DMS53 treated with DMSO at 0.1 percent for 48 hours (cell line): ENCODE data around the gene FOXS1.
"Not testable (repeated sequence)": the region's sequence is repeated elsewhere in the genome, so short reads cannot be mapped to it uniquely, and the experiment has no call there.

Experiments
- DNase-seq: peaks from one replicate; lab custom pipeline; 2025; ENCODE audit not compliant: unreplicated experiment; lab: John Stamatoyannopoulos, UW

The FOXS1 gene

DNA sequence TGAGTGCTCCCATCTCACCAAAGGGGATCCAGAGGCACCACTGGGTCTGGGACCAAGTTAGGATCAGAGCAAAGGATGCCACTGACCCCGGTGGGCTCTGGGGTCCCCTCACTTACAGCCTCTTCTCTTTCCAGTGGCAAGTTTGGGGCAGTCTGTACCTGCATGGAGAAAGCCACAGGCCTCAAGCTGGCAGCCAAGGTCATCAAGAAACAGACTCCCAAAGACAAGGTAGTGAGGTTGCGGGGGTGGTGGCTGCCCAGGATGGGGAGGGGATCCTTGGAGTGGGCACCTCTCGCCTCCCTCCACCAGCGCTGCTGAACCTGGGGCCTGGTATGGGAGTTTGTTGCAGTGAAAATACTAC, 21.3 kb downstream of the FOXS1 start:
- no peak for DNase-seq

DNA sequence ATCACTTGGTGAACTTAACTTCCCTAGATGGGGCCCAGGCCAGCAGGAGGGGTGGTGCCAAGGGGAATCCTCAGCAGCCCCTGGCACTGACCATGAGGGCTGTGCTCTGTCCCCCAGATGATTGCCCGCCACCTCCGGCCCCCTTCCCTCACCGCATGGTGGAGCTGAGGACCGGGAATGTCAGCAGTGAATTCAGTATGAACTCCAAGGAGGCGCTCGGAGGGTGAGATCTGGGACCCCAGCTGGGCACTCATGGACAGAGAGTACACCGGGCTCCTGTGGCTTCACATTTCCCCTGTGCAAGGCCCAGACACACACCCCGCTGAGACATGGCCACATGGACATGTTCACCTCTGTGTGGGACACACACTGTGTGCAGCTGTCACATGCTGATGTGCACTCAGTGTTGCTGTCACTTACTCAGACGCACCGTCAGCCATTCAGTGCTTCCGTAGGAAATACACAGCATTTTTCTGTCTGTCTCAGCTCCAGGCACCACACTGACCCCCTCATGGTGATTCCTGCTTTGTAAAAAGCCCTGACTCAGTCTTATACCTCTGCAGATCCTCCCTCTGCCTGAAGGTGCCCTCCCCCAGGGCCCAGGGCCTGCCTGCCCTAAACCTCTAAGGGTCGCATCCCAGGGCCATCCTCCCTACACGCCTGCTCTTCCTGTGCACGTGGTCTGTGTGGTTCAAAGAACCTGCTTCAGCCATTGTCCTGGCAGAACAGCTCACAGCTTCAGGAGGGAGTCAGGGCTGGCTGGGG, 21.9 kb downstream of the FOXS1 start:
- no peak for DNase-seq

DNA sequence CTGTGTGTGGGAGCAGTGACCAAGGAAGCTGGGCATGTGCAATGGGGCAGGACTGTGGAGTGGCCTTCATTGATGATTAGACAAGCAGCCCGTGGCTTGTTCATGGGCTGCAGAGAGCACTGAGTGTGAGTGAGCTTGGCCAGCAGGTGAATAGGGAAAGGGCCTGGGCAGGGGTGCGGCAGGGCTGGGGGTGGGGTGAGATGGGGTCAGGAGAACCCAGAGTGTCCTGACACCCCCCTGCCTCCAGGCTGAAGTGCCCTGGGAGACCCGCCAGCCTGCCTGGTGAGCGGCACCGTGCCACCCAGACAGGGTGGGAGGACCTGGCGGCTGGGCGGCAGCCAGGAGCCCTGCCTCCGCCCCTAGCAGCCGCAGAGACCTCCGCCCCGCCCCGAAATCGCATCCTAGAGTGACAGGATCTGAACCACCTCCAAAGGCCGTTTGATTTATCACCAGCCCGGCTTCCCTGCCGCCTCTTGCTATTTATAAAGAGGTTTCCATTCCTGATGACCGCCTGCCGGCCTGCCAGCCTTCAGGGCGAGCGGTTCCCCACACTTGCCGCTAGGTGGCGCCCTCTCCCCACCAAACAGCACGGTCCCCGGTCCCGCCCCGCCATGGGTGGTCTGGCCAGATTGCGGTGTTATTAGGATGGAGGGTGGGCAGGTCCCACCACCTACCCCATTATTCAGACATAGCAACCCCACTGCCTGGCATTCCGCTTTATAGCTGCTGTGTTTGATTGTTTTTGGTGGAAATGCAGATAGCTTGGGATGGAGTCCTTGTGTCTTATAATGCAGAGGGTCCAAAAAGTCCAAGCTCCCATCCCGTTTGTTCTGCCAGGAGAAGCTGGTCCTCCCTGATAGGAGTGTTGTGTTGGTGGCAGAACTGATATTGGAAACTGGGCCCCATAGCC, 22.7 kb downstream of the FOXS1 start:
- DNase-seq = peak; percentile 58

DNA sequence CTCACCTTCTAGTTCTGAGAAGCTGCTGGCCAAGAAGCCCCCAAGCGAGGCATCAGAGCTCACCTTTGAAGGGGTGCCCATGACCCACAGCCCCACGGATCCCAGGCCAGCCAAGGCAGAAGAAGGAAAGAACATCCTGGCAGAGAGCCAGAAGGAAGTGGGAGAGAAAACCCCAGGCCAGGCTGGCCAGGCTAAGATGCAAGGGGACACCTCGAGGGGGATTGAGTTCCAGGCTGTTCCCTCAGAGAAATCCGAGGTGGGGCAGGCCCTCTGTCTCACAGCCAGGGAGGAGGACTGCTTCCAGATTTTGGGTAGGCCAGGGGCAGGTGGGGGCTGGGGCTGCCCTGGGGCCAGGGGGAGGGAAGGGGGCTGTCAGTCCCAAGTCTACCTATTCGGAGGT, 24.0 kb downstream of the FOXS1 start:
- no peak for DNase-seq

- DNase-seq = no peak
Observed at GRCh38 chr20:31820228-31820627, 25.2 kb downstream of the FOXS1 start.

DNA sequence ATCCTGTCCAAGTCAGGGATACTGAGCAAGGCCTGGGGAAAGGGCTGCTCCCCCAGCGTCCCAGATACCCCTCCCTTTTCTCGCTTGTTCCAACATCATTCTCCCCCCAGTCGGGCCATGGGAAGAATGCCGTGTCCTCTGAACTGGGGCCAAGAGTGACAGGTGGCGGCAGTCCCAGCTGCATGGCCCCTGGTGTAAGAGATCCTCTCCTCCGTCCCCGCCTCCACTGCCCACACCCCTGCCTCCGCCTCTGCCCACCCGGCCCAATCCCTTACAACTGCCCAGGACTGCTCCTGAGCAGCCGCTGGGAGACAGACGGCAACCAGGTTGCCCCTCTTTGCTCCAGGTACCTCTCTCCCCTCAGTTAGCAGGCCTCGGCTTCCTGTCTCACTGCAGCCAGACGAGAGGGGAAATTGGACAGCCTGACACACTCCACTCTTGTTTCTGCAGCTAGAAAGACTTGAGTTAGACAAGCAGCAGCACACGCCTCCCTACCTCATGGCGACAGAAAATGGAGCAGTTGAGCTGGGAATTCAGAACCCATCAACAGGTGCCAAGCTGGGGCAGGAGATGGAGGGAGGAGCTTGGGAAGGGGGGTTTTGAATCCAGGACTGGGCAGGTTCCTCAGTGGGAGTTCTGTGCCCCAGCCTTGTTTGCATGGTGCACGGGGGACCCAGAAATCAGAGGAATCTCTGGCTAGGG, 26.2 kb downstream of the FOXS1 start, which contains the start of gene MYLK2:
Gene MYLK2 (plus strand): TSS at position 274 of the 702 bp plus-strand sequence. CDS start 225 bp downstream, at position 499.
- no peak for DNase-seq

DNA sequence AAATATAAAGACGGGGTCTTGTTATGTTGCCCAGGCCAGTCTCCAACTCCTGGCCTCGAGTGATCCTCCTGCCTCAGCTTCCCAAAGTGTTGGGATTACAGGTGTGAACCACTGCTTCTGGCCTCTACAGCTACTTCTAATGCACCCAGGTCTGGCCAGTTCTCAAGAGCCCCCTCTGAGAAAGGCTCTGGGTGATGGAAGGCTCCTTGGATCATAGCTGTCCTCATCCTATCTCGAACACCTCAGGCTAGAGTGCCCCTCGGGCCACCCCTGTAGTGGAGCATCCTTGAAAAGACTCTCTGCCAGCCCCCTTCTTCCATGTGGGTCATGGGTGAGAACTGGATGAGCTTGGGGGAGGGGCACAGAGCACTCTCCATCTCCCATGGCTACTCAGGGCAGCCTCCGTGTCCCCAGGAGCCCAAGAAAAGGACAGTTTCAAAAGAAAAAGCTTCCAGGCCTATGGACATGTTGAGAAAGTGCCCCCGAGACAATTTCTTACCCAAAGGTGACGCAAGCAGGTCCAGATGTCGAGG, 27.0 kb downstream of the FOXS1 start:
- DNase-seq = no peak

DNA sequence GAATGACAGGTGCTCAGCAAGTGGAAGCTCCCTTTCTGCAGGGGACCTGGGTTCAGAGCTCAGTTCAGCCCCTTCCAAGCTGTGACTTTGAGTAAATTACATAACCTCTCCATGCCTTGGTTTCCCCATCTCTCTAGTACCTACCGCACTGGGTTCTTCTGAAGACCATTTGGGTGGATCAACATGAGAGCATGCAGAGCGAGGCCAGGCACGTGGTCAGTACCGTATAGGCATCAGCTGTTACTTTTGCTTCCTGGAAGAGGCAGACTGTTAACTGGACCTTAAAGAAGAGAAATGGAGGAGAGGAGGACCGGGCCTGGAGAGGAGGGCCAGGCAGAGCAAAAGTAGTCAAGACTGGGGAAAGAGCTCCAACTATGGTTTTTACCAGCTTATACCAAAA, 27.9 kb downstream of the FOXS1 start:
- DNase-seq = no peak

DNA sequence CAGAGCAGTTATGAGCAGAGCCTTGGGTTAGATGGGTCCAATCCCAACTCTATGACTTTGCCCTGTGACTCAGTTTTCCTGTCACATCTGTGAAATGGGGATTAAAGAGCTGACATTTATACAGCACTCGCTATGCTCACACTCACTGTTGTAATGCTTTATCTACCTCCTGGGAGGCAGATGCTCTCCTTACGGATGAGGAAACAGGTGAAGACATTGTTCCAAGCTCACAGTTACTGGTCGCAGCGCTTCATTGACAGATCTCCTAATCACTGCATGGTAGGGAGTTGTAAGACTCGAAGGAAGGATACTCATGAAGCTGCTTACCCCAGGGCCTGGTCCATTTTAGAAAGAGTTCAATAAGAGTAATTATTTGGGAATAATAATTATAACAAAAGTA, 29.2 kb downstream of the FOXS1 start:
- no peak for DNase-seq

DNA sequence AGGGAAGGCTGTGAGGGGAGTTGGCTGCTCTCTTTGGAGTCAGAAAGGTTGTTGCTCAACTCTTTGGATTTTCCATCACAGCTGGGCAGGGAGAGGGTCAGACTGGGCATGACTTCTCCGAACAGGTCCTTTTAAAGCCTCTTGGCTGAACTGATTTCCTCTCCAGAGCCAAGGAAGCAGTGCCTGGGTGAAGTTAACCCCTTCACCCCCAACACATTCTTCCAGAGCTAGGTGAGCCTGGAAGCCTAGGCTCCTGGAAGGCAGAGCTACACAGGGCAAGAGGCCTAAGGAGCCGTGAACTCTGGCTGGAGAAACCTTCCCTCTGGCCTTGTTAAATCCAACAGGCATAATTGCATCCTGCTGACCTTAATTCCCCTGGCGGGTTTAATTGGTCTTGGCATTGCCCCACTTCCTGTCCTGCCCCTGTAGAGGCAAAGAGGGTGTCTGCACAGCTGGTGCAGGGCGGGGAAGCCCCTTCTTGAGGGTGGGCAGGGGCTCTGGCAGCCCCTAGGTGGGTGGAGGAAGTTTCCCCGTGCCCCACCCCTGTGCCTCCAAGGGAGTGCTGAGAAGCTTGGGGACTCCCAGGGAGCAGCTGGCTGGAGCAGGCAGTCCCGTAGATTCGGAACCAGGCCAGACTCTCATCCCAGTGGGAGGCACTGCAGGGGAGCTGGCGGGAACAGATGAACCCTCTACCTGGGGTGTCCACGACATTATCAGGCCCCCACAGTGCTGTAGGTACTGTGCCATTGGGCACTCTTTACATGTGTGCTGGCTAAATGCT, 29.8 kb downstream of the FOXS1 start:
- no peak for DNase-seq

DNA sequence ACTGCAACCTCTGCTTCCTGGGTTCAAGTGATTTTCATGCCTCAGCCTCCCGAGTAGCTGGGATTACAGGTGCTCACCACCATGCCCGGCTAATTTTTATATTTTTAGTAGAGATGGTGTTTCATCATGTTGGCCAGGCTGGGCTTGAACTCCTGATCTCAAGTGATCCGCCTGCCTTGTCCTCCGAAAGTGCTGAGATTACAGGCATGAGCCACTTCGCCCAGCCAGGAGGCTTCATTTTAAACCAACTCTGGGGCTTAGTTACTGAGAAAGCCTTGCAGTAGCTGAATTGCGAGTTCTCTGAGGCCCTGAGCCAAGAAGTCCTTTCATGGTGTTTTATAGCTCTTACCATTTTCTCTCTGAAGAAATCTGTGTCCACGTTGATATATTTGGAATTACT, 31.3 kb downstream of the FOXS1 start:
- not testable (repeated sequence) for DNase-seq

- DNase-seq = no peak
Observed at GRCh38 chr20:31813611-31814010, 31.8 kb downstream of the FOXS1 start.

DNA sequence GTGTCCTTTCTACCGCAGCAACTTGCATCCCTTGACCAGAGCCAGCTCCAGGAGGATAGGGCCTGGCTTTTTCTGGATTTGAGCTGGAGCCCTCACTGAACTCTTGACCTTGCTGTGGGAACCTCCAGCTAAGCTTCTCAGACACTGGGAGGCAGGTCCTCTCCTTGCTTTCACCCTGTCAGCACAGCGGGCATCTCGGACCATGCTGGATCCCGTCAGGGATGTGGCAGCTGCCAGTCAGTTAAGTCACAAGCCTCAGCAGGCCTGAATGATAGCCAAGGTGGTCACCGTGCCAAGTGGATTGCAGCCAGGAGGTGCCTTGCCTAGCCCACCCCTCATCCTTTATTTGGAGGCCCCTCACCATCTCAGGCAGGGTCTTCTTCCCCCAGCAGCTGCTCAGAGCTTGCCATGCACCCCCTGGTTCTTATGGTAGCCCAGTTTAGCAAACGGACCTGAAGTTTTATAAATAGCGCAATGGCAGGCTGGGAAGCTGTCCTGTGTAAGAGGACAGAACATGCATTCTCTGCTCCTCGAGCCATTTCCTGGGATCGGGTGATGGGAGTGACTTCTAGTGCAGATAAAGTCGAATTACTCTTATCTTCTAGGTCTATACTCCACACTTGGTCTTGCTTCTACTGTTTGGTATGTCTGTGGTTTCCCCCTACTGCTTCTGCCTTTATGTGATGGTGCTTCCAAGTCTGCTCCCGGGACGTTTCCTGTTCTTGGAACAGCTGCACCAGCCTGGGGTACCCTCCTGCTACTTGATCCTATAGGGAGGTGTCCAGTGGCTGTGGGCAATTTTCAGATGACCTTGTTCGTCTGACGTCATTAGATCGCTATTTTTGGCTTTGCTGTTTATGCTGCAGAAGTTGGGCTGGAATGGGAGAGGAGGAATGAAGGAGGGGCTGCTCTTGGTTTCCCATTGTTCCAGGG, 33.3 kb downstream of the FOXS1 start:
- no peak for DNase-seq

DNA sequence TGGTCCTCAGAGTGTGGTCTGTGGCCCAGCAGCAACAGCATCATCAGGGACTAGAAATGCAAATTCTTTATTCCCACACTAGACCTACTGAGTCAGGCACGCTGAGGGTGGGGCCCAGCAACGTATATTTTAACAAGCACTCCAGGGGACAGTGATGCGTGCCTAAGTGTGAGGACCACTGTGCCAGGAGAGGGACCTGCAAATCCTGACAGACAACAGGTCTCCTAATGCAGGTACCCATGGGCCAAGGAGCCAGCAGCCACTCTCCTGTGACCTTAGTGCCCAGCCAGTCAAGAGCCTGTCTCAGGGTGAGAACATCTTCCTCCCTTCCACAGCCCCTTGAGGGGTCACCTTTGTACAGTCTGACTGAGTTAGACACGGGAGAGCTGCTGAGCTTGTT, 34.2 kb downstream of the FOXS1 start:
- DNase-seq = no peak

DNA sequence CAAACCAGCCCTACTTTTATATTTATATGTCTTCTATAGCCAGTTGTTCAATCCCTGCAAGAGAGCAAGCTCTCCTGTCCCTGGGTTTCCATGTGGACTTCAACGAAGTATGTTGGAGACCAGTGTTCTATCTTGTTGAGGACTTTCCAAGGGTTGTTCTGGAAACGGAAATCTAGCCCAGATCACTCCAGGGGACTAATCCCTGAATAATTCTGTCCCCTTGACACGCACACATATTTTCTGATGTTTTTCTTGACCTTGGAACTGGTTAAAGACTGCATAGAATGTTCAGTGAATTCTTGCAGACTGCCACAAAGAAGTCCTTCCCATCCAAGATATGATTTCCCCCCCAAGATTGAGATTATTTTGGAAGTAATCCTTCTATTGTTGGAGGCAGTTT, 35.7 kb downstream of the FOXS1 start:
- DNase-seq = no peak

- DNase-seq = no peak
Observed at GRCh38 chr20:31808481-31808880, 36.9 kb downstream of the FOXS1 start.

DNA sequence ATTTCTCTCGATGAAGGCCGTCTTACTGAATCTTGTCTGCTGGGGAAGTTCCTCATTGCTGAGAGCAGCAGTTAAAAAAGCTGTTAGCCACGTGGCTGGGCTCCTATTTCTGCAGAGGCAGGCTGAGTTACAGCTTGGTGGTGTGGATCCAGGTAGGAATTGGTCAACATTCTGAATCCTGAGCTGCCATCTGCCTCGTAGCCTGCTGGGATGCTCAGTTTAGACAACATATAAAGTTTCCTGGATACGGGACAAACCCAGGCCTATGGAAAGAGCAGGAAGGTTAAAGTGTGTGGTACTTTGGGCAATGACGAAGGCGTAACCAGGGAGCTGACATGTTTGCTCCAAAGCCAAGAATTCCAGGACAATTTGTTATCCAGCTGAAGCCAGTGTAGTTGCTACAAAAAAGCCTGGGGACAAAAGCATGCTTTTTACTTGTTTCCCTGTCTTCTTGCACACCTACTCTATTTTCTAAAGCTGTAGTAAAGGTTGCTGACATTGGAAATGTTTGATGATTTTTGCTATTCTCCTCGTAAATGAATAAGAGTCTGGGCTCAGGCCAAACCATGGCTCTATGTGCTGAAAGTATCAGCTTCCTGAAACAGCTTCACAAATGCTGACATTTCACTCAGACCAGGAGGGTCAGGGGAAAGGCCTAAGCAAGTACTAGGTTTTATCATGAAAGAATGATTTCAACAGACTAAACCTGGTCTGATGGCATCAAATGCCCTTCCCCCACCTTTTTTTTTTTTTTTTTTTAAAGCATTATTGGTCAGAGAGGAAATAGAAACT, 38.6 kb downstream of the FOXS1 start:
- DNase-seq = no peak

DNA sequence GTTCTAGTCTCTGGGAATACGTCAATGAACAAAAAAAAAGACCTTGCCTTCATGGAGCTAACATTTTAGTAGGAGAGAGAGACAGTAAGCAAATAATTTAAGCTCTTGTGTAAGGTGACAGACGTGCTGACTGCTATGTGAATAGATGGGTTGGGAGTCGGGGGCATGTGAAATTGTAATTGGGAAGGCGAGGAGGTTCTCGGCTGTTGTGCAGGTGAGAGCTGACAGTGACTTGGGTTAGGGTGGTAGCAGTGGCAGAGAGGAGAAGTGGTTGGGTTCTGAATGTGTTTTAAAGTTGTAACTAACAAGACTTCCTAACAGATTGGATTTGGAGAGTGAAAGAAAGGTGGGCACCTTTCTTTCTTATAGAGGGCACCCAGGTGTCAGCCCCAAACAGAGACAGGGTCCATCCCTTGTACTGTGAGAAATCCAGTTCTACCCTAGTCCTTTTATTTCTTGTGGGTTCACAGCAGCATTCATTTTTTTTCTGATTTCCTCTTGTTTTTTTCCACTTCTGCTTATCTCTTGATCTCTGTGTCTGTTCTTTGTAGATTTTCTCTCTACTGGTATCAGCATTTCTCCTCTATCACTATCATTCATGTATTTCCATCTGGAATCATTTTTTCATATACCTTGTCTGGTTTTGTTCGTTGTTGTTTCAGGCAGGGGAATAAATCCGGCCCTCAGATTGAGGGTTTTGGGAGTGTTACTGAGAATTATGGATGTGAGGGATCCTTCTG, 41.7 kb downstream of the FOXS1 start:
- no peak for DNase-seq
